ENCODE results near the gene FANCF.
A peak's percentile ranks its signal among the peaks of the same experiment; 100 is the strongest.

- peak in 2 of 7 experiments; percentile 19 to 34 for TF ChIP-seq CTCF (IDR thresholded peaks at IDR 0.05)
- no peak for TF ChIP-seq POLR2AphosphoS5 (IDR thresholded peaks at IDR 0.05)
- no peak for TF ChIP-seq POLR2A (IDR thresholded peaks at IDR 0.05)
- TF ChIP-seq EP300 (IDR thresholded peaks at IDR 0.05): no peak
These were observed 45.2 kb upstream of the FANCF start for GRCh38 chr11:22670830-22671229.

Data from stomach (tissue), 4 donors.